ENCODE data around the gene POPDC2. TPM values are rescaled to one million over a fixed set of nuclear protein-coding genes. Genes with fewer than 3 reads are reported as not detected.

POPDC2 gene
- total RNA-seq, 3 donors from 2014 or later = 0.84 to 2.3 (median 2.0) TPM

GRCh38 chr3:119637679-119638477 lies 22.5 kb downstream of the POPDC2 start:
- DNase-seq = no peak
- Mint-ChIP-seq H3K36me3 (ENCODE audit: insufficient read depth) (peaks cover 14% of the 10 kb centered on the region), H3K9me3 (peaks cover 5% of the 10 kb centered on the region), H3K4me1 (ENCODE audit: low read depth) (peaks cover 38% of the 10 kb centered on the region), H3K4me3 (peak overlapping the region; percentile 39), H3K27me3 (ENCODE audit: low read depth) (no peaks in the 10 kb centered on the region)
- ATAC-seq = peak; percentile 27 to 47

DNA sequence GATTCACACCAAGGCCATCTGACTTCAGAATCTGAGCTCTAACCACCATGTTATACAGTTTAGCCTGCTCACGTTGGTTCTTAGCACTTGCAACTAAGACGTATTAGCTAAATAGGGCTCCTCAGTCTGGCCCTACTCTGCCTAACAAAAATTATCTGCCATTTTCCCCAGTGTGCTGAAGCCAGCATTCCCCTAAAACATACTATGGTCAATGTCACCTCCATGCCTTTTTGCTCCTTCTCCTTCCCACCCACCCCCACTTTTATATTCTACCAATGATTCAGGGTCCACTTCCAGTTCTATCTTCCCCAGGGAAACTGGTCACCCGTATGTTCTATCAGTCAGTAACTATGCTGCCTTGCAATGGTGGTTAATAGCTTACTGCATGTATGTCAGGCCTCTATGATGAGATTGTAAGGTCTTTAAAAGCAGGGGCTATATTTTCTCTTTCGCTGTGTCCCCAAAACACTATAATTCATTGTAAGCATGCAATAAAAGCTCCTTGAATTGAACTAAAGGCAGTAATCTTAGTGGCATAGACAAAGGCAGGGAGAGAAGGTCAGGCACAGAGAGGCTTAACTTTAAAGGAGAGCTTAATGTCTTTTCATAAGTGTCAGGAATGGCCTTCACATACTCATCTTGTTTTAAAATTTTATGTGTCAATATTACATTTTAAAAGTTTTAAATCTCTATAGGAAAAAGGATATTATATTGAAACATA lies 23.3 kb downstream of the POPDC2 start:
- peaks cover 11% of the 10 kb centered on the region for H3K36me3 Mint-ChIP-seq (ENCODE audit: insufficient read depth)
- H3K27me3 Mint-ChIP-seq (ENCODE audit: low read depth) = no peaks in the 10 kb centered on the region
- peaks cover 32% of the 10 kb centered on the region for H3K4me1 Mint-ChIP-seq (ENCODE audit: low read depth)

GRCh38 chr3:119636249-119636648 lies 24.1 kb downstream of the POPDC2 start:
- H3K27me3 Mint-ChIP-seq (ENCODE audit: low read depth) = no peaks in the 10 kb centered on the region
- no peak for DNase-seq

More for the DNA sequence above, 23.3 kb downstream of the POPDC2 start:
- DNase-seq (no peak), ATAC-seq (no peak)
- H3K4me3 Mint-ChIP-seq = no peak overlapping the region
- peaks cover 5% of the 10 kb centered on the region for H3K9me3 Mint-ChIP-seq

DNA sequence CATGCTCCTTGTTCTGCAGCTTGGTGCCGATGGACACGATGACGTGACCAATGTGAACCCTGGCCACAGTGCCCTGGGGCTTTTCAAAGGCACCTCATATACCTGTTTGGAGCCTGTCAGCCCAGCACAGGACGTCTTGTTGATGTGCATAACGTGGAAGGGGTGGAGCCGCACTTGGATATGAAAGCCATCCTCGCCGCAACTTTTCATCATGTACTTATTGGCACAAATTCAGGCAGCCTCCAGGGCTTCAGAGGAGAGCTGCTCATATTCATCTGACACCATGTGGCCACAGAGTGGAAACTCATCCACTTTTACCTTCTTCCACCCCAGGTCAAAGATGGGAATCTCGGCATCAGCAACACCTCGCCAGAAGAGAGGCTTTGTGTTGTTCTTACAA lies 24.7 kb downstream of the POPDC2 start:
- no peak for DNase-seq
- Mint-ChIP-seq H3K36me3 (ENCODE audit: insufficient read depth) (peaks cover 4% of the 10 kb centered on the region), H3K9me3 (peaks cover 5% of the 10 kb centered on the region), H3K27me3 (ENCODE audit: low read depth) (no peaks in the 10 kb centered on the region), H3K4me3 (no peak overlapping the region), H3K4me1 (ENCODE audit: low read depth) (peaks cover 32% of the 10 kb centered on the region)
- ATAC-seq = no peak

More at GRCh38 chr3:119636249-119636648, 24.1 kb downstream of the POPDC2 start:
- H3K9me3 Mint-ChIP-seq = peaks cover 5% of the 10 kb centered on the region
- peaks cover 8% of the 10 kb centered on the region for H3K36me3 Mint-ChIP-seq (ENCODE audit: insufficient read depth)
- H3K4me3 Mint-ChIP-seq = no peak overlapping the region
- ATAC-seq = no peak
- peaks cover 32% of the 10 kb centered on the region for H3K4me1 Mint-ChIP-seq (ENCODE audit: low read depth)

DNA sequence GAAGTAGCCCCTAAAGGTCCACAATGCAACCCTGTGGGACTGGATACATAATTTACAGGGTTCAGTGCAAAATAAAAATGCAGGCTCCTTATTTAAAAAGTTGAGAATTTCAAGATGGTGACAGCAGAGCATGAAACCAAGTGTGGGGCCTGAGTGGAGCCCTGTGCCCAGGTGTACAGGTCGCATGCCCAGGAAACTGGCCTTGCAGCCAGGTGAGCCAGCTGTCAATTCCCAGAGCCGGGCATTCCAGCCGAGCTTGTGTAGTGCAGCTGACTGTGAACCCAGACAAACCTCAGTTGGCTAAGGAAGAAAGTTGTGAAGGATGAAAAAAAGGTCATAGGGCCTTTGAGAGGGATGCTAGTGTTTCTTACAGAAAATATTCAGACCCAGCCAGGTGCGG lies 27.6 kb downstream of the POPDC2 start:
- Mint-ChIP-seq H3K27me3 (ENCODE audit: low read depth) (no peaks in the 10 kb centered on the region), H3K4me1 (ENCODE audit: low read depth) (peaks cover 23% of the 10 kb centered on the region), H3K9me3 (no peaks in the 10 kb centered on the region), H3K4me3 (no peak overlapping the region), H3K36me3 (ENCODE audit: insufficient read depth) (no peaks in the 10 kb centered on the region)
- DNase-seq = no peak
- no peak for ATAC-seq

DNA sequence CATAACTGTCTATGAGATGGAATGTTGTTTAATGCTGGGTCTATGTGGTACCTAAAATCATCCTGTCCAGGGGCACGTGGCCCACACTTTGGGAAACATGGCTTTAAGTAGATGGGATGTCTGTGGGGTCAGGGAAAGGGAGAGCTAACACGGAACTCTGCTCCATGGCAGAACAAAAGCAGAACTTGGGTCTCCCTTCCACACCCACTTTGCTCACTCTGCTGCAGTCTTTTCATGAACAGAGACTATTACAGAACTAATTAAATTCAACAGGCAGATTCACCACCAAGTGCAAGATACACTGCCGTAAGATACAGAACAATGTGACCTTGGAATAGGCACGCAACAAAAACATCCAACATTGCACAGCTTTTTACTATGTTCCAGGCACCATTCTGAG lies 28.2 kb downstream of the POPDC2 start:
- Mint-ChIP-seq H3K27me3 (ENCODE audit: low read depth) (no peaks in the 10 kb centered on the region), H3K4me1 (ENCODE audit: low read depth) (peaks cover 24% of the 10 kb centered on the region), H3K4me3 (no peak overlapping the region), H3K36me3 (ENCODE audit: insufficient read depth) (no peaks in the 10 kb centered on the region), H3K9me3 (no peaks in the 10 kb centered on the region)
- DNase-seq (no peak), ATAC-seq (no peak)

GRCh38 chr3:119631516-119631915 lies 28.9 kb downstream of the POPDC2 start:
- DNase-seq = no peak
- no peak for ATAC-seq
- Mint-ChIP-seq H3K27me3 (ENCODE audit: low read depth) (no peaks in the 10 kb centered on the region), H3K36me3 (ENCODE audit: insufficient read depth) (no peaks in the 10 kb centered on the region), H3K9me3 (no peaks in the 10 kb centered on the region), H3K4me3 (no peak overlapping the region), H3K4me1 (ENCODE audit: low read depth) (peaks cover 27% of the 10 kb centered on the region)

GRCh38 chr3:119630880-119631329 lies 29.5 kb downstream of the POPDC2 start:
- Mint-ChIP-seq H3K4me3 (no peak overlapping the region), H3K4me1 (ENCODE audit: low read depth) (peaks cover 31% of the 10 kb centered on the region), H3K9me3 (no peaks in the 10 kb centered on the region), H3K36me3 (ENCODE audit: insufficient read depth) (no peaks in the 10 kb centered on the region), H3K27me3 (ENCODE audit: low read depth) (no peaks in the 10 kb centered on the region)
- DNase-seq (no peak), ATAC-seq (no peak)

DNA sequence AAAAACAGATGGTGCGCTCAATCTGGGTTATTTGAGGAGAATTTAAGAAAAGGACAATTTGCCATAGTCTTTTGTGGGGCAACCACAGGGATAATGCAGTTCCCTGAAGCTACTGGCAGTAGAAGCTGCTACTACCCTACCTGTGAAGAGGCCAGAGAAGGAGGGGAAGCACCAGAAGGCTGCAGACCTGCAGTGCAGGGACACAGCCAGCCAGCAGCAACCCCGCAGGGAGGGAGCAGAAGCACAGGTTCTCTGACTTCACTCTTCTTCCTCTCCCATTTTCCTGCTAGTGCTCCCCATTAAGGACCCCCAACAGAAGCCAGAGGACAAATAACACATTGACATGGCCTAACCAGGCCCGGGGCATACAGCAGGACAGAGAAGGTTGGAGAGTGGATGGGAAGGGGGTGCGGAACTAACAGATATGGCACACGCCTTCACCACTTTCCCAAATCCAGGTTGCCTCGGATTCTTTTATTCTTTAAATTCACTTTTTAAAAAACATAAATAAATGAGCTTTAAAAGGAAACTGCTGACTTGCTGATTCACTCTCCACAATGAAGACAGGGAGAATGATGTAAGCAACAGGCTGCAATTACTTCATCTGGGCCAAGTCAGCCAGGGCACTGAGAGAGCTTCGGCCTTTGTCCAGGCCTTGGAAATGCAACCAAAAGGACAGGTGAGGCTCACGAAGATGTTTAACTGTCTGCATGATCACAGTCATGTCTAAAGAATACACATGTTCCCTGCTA lies 30.1 kb downstream of the POPDC2 start:
- Mint-ChIP-seq H3K4me1 (ENCODE audit: low read depth) (peaks cover 33% of the 10 kb centered on the region), H3K9me3 (no peaks in the 10 kb centered on the region), H3K4me3 (no peak overlapping the region), H3K27me3 (ENCODE audit: low read depth) (peaks cover 4% of the 10 kb centered on the region), H3K36me3 (ENCODE audit: insufficient read depth) (no peaks in the 10 kb centered on the region)
- no peak for DNase-seq
- no peak for ATAC-seq

DNA sequence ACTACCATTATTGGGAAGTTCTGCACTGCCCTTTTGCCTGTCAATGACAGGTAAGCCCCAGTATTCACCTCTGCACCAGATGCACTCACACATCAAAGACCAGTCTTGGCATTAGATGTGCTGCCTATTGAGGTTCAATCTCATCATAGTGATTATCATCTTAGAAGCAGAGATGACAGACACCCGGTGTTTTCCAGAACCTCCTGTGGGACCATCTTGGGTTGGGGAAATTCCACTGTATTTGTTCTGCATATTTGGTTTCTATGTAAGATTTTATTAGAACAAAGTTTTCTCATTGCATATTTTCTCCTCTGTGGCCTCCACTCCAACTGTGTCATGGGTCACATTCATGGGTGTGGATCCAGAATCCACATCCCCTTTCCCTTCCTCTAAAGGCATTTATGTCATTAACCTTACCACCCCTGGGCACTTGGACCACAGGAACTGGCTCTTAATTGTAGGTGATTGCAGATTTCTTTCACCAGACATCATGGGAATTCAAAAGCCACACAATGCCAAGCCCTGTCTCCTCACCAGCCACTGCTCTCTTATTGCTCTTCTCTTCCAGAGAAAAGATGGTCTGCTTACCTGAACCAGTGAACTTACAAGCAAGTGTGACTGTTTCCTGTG lies 31.5 kb downstream of the POPDC2 start:
- H3K4me3 Mint-ChIP-seq = no peak overlapping the region
- no peaks in the 10 kb centered on the region for H3K9me3 Mint-ChIP-seq
- no peaks in the 10 kb centered on the region for H3K36me3 Mint-ChIP-seq (ENCODE audit: insufficient read depth)
- H3K27me3 Mint-ChIP-seq (ENCODE audit: low read depth) = peaks cover 6% of the 10 kb centered on the region
- peaks cover 33% of the 10 kb centered on the region for H3K4me1 Mint-ChIP-seq (ENCODE audit: low read depth)
- ATAC-seq (peak; percentile 54 to 56), DNase-seq (no peak)

- Mint-ChIP-seq H3K4me3 (no peak overlapping the region), H3K36me3 (ENCODE audit: insufficient read depth) (no peaks in the 10 kb centered on the region), H3K27me3 (ENCODE audit: low read depth) (peaks cover 6% of the 10 kb centered on the region), H3K9me3 (no peaks in the 10 kb centered on the region), H3K4me1 (ENCODE audit: low read depth) (peaks cover 33% of the 10 kb centered on the region)
- ATAC-seq (peak; percentile 77 to 79), DNase-seq (no peak)
Observed at GRCh38 chr3:119628390-119628789, 32.0 kb downstream of the POPDC2 start.

- DNase-seq (no peak), ATAC-seq (peak in 1 of 2 donors; percentile 28)
- Mint-ChIP-seq H3K36me3 (ENCODE audit: insufficient read depth) (no peaks in the 10 kb centered on the region), H3K4me1 (ENCODE audit: low read depth) (peaks cover 33% of the 10 kb centered on the region), H3K9me3 (no peaks in the 10 kb centered on the region), H3K27me3 (ENCODE audit: low read depth) (peaks cover 6% of the 10 kb centered on the region), H3K4me3 (no peak overlapping the region)
Observed at GRCh38 chr3:119627461-119627860, 32.9 kb downstream of the POPDC2 start.

- Mint-ChIP-seq H3K27me3 (ENCODE audit: low read depth) (peaks cover 8% of the 10 kb centered on the region), H3K4me1 (ENCODE audit: low read depth) (peaks cover 33% of the 10 kb centered on the region), H3K36me3 (ENCODE audit: insufficient read depth) (no peaks in the 10 kb centered on the region), H3K4me3 (no peak overlapping the region), H3K9me3 (no peaks in the 10 kb centered on the region)
- DNase-seq (no peak), ATAC-seq (no peak)
Observed at GRCh38 chr3:119626196-119626595, 34.2 kb downstream of the POPDC2 start.
